Epithelial cell of esophagus (primary cell): ENCODE data around the gene CYP39A1.

Experiments
- DNase-seq: peaks from one replicate; pipeline ENCODE4 v3.0.0; 2010; ENCODE audit warnings: low read depth
- H3K4me3 ChIP-seq: 2 replicates; pipeline ENCODE4 v1.5.1; 2011; ENCODE audit warnings: mild to moderate bottlenecking, low read length, control low read depth
- TF ChIP-seq, protein P1 (sequence below): IDR thresholded peaks from 2 replicates; pipeline ENCODE4 v1.5.1; 2011; ENCODE audit warnings: low read depth, mild to moderate bottlenecking, low read length, control low read depth, inconsistent platforms; ENCODE audit not compliant: insufficient read depth; ENCODE audit errors: missing control alignments

The CYP39A1 gene

DNA sequence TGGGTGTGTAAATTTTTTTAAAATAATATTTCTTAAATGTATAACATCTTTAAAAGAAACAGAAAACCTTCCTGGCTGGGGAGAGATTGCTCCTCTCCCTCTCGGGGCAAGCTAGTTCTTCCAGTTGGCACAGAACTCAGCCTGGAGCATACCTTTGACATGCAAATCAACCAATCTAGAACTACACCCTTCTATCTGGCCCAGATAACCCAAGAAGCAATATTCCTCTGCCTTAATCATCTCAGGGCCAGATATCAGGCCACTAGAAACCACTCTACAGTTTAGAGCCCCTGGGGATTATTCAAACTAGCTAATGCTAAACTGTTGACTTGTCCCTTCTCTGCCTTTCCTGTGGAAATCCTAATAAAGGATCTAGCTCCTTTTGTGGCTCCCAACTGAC lies 33.9 kb downstream of the CYP39A1 start:
- no peak overlapping the region for H3K4me3 ChIP-seq
- peak; percentile 13 for DNase-seq
- TF ChIP-seq, protein P1, sequence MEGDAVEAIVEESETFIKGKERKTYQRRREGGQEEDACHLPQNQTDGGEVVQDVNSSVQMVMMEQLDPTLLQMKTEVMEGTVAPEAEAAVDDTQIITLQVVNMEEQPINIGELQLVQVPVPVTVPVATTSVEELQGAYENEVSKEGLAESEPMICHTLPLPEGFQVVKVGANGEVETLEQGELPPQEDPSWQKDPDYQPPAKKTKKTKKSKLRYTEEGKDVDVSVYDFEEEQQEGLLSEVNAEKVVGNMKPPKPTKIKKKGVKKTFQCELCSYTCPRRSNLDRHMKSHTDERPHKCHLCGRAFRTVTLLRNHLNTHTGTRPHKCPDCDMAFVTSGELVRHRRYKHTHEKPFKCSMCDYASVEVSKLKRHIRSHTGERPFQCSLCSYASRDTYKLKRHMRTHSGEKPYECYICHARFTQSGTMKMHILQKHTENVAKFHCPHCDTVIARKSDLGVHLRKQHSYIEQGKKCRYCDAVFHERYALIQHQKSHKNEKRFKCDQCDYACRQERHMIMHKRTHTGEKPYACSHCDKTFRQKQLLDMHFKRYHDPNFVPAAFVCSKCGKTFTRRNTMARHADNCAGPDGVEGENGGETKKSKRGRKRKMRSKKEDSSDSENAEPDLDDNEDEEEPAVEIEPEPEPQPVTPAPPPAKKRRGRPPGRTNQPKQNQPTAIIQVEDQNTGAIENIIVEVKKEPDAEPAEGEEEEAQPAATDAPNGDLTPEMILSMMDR = no peak

DNA sequence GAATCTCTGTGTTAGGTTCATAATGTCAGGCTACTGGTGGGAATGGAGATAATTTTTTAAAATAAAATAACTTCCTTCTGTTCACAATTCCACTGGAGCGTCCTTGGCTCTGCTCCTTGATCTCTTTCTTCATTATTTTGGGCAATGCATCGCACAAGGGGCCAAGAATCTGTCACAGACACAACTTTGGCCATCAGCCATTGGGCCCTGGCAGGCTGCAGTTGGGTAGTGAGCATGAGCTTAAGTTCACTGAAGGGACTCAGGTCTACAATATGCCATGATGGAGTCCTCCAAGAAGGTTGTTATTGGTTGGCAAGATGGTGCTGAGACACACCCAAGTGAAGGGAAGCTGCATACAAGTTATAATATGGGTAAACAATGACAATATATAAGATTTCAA lies 40.0 kb downstream of the CYP39A1 start:
- TF ChIP-seq, protein P1 = no peak
- no peak for DNase-seq
- no peak overlapping the region for H3K4me3 ChIP-seq

DNA sequence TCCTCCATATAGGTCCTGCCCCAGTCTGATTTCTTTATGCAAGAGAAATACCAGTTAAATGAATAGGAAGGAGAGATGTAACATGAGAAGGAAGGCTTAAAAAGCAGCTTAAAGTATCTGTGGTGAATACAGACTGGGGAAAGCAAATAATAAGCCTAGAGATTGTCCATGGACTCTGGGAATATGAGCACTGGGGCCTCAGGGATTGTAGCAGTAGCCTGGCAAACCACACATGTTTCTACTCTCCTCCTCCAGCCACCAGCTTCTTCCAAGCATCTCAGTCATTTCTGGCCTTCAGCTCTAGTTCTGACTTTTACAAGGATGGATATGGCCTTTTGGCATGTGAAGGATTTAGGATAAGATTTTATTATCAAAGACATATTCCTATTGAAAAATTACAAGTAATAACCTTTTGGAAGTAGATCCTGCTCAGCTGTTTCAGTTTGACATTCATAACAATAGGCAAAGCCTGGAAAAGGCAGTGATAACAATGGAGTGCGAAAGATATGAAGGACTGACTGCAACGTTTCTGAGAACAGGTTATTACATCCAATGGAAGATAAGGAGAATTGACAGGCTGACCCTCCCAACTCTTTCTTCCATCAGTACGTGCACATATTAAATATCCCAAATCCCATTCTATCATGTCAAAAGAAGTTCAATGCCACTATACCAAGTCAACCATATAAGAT lies 41.6 kb downstream of the CYP39A1 start:
- DNase-seq = no peak
- TF ChIP-seq, protein P1 = no peak
- no peak overlapping the region for H3K4me3 ChIP-seq

DNA sequence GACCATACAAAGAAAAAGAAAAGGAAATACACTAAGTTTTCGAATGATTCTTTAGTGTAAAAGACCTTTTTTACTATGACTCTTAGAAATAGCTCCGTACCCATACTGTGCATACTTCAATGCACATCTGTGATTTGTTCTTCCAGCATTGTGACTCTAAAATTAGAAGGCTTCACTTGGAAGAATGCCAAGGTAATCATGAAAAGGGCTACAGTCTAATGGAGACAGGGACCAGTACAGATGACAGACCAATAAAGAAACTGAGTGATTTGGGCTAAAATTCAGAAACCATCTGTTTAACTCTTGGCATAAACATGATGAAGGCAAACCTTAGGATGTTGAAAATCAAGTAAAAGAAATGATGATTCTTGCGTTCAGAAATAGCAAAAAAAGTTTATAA lies 46.3 kb downstream of the CYP39A1 start:
- TF ChIP-seq, protein P1 = no peak
- H3K4me3 ChIP-seq = no peak overlapping the region
- no peak for DNase-seq

DNA sequence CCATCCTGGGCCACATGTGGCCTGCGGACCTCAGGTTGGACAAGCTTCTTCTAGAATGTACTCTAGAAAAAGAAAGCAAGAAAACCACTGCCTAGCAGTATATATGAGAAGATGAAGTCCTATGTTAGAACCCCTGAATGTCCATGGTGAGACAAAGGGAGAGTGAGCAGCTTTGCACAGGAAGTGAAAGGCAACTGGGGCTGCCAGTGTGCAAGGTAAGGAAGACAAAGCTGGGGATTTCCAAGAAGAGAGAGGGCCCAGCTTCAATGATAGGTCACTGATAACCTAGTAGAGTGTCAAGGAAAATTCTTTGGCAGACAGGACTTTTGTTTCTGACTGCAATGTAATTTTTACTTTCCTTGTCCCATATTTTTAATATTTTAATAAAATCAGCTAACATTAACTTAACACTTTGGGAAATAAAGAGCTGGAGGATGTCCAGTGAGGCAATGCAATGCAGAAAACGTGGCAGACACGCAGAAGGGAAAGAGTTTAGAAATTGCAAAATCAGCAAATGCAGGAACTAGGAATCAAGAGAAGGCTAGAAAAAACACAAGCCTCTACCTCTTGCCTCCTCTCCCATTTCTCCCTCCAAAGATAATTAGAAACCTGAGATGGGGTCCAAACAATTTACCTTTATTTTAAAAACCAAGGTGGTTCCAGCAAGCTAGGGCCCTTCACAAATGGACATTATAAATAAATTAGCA lies 47.4 kb downstream of the CYP39A1 start:
- no peak for DNase-seq
- TF ChIP-seq, protein P1 = no peak
- no peak overlapping the region for H3K4me3 ChIP-seq

DNA sequence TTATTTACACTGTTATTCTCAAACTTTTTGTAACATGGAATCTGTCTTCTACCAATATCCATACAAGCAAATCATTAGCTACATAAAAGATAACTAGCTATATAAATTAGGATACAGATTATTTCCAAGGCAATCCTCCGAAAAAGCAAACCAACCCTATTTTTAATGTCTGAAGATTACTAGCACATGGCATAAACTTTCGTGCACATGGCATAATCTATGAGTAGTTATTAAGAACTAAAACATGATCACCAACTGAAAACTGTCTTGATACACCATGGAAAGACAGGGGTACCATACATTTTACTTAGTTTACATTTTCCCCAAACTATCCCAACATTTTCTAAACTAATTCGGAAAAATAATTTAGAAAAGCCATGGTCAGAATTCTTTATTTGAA lies 54.4 kb downstream of the CYP39A1 start:
- no peak for DNase-seq
- H3K4me3 ChIP-seq = no peak overlapping the region
- TF ChIP-seq, protein P1 = no peak
